GM10266 (cell line): ENCODE data around the gene FNBP1.

Experiments
- DNase-seq: peaks from one replicate; pipeline ENCODE4 v3.0.0; 2012; ENCODE audit errors: extremely low spot score
- CTCF ChIP-seq: IDR thresholded peaks from 2 replicates; pipeline ENCODE4 v1.5.1; 2012; ENCODE audit warnings: mild to moderate bottlenecking, low read depth; ENCODE audit not compliant: control insufficient read depth, insufficient read depth; ENCODE audit errors: missing control alignments

The FNBP1 gene

DNA sequence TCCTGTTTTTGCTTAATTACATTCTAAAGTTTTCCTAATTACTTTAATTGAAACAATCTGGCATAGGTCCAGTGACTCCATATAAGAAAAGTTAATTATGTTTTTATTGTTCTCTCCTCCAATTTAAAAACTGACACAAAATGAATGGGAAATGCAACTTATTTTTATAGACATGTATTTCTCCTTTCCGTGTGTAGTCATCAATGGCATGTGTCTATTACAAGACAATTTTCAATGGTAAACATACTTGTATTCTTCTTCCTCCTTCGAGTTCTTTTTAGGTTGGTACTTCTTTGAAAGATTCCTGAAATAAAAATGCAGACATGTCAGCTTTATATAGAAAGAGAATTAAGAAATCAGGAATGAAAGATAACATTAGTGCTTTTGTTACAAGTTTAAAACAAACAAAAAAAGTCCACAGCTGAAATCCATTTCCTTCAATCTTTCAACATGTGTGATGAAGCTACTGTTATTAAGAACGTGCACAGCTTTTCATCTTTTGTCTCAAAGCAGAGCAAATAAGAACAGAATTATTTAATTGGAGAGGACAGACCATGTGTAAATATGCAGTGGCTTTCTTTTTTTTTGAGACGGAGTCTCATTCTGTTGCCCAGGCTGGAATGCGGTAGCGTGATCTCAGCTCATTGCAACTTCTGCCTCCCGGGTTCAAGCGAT, 63.8 kb downstream of the FNBP1 start:
- DNase-seq = no peak
- TF ChIP-seq CTCF = no peak

DNA sequence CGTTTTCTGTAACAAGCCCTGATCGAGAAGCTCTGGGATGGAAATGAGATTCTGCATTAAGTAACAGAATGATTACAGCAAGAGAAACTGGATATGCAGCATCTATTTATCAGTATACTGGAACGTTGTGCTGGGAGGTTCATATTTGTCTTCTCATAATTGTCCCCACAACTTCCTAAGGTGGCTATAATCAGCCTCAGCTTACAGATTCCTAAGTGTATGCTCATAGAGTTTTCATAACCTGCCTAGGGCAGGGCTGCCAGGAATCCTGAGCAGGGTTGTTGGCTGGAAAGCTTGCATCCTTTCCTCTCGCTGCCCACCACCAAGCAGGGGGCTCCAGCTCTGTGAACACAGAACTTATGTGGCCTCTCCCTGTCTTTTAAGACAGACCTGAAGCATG, 70.2 kb downstream of the FNBP1 start:
- no peak for DNase-seq
- no peak for TF ChIP-seq CTCF

GRCh38 chr9:129968690-129969485, 74.1 kb downstream of the FNBP1 start:
- no peak for DNase-seq
- no peak for TF ChIP-seq CTCF

- DNase-seq = no peak
- no peak for TF ChIP-seq CTCF
Observed at GRCh38 chr9:129964901-129965734, 77.9 kb downstream of the FNBP1 start.

DNA sequence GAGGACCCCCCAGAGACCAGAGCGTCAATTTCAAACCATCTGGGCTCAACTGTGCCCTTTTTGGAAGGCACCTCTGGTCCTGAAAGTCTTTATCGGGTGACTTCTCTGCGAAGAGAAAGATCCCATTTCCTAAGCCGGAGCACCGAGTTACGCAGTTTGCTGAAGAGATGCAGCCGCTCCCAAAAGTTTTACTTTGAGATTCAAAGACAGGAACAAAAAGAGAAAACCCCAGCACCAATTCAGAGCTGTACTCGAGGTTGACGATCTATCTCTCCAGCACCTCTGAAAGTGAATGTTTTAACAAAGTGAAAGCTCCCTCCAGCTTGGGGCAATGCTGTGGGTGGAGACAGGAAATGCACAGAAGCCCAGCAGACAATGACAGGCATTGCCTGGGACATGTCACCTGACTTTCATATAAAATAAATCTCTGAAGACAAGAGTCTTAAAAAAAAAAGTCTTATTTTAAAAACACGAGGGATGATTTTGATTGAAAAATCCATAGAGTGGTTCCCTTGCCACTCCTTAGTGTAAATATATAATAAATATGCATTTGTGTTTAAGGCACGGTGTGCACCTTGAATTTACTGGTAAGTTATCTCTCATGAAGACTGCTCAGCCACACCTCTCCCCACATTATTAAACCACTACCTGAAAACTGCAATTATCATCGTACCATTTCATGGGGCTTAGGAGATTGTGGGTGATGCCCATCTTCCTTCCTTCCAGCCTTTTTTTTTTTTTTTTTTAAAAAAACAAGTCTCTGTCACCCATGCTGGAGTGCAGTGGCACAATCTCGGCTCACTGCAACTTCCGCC, 79.9 kb downstream of the FNBP1 start:
- DNase-seq = peak; percentile 59
- TF ChIP-seq CTCF = no peak

- no peak for TF ChIP-seq CTCF
Observed at GRCh38 chr9:129962451-129962864, 80.5 kb downstream of the FNBP1 start.

More at GRCh38 chr9:129962451-129962864, 80.5 kb downstream of the FNBP1 start:
- no peak for DNase-seq
